Mesothelial cell of epicardium (in vitro differentiated cells): Measurements from ENCODE around the gene PIP5K1A. TPM values are rescaled to one million over a fixed set of nuclear protein-coding genes. Genes with fewer than 3 reads are reported as not detected.

Experiments
- DNase-seq, 2 experiments: peaks; one replicate each; pipeline ENCODE4 v3.0.0; 2021; ENCODE audit warnings: low spot score in 2 of 2; ENCODE audit not compliant: unreplicated experiment in 2 of 2
- H3K27ac Mint-ChIP-seq: 2 replicates; pipeline ENCODE4 v1.8.0; 2021; ENCODE audit warnings: mixed read lengths
- H3K27me3 Mint-ChIP-seq: 2 replicates; pipeline ENCODE4 v1.8.0; 2021; ENCODE audit warnings: low read depth, mixed read lengths
- H3K36me3 Mint-ChIP-seq: 2 replicates; pipeline ENCODE4 v1.8.0; 2021; ENCODE audit warnings: mixed read lengths
- H3K4me1 Mint-ChIP-seq: 2 replicates; pipeline ENCODE4 v1.8.0; 2021; ENCODE audit warnings: mixed read lengths
- H3K4me3 Mint-ChIP-seq: 2 replicates; pipeline ENCODE4 v1.8.0; 2021; ENCODE audit warnings: mild to moderate bottlenecking, moderate library complexity, mixed read lengths
- H3K9me3 Mint-ChIP-seq: 2 replicates; pipeline ENCODE4 v1.8.0; 2021; ENCODE audit warnings: mixed read lengths
- CTCF ChIP-seq: fragments of 200-600 bp; sonication (generic); IDR thresholded peaks from one replicate; pipeline ENCODE4 v1.5.0; 2021; ENCODE audit warnings: antibody characterized with exemption; ENCODE audit not compliant: unreplicated experiment
- total RNA-seq: library from RNA; stranded (reverse); gene quantifications from 3 replicates; pipeline ENCODE4 v1.2.1, GENCODE V29; 2021

PIP5K1A gene
- total RNA-seq, 1 donor from 2014 or later = 122 TPM

GRCh38 chr1:151286619-151287340 is 88.4 kb downstream of the PIP5K1A start:
- TF ChIP-seq CTCF = no peak
- no peaks in the 10 kb centered on the region for H3K9me3 Mint-ChIP-seq
- DNase-seq = no peak

GRCh38 chr1:151287341-151287699 is 89.0 kb downstream of the PIP5K1A start:
- TF ChIP-seq CTCF = no peak
- Mint-ChIP-seq H3K9me3 (no peaks in the 10 kb centered on the region), H3K27ac (no peak overlapping the region), H3K36me3 (peaks cover 23% of the 10 kb centered on the region), H3K4me1 (peaks cover 17% of the 10 kb centered on the region), H3K4me3 (no peak overlapping the region), H3K27me3 (no peaks in the 10 kb centered on the region)
- DNase-seq = no peak

More at GRCh38 chr1:151286619-151287340, 88.4 kb downstream of the PIP5K1A start:
- Mint-ChIP-seq H3K27ac (no peak overlapping the region), H3K36me3 (peaks cover 23% of the 10 kb centered on the region), H3K27me3 (no peaks in the 10 kb centered on the region), H3K4me3 (no peak overlapping the region), H3K4me1 (peaks cover 17% of the 10 kb centered on the region)

- DNase-seq = no peak
- H3K4me1 Mint-ChIP-seq = peaks cover 16% of the 10 kb centered on the region
- H3K36me3 Mint-ChIP-seq = peaks cover 27% of the 10 kb centered on the region
- no peak overlapping the region for H3K4me3 Mint-ChIP-seq
- no peaks in the 10 kb centered on the region for H3K9me3 Mint-ChIP-seq
- no peak overlapping the region for H3K27ac Mint-ChIP-seq
- TF ChIP-seq CTCF = no peak
- no peaks in the 10 kb centered on the region for H3K27me3 Mint-ChIP-seq
These were observed 89.6 kb downstream of the PIP5K1A start for GRCh38 chr1:151287767-151288500.

- no peaks in the 10 kb centered on the region for H3K9me3 Mint-ChIP-seq
- peak overlapping the region; percentile 19 for H3K27ac Mint-ChIP-seq
- H3K27me3 Mint-ChIP-seq = no peaks in the 10 kb centered on the region
- no peak overlapping the region for H3K4me3 Mint-ChIP-seq
- DNase-seq = no peak
- peaks cover 30% of the 10 kb centered on the region for H3K36me3 Mint-ChIP-seq
- H3K4me1 Mint-ChIP-seq = peaks cover 11% of the 10 kb centered on the region
- no peak for TF ChIP-seq CTCF
These were observed 90.2 kb downstream of the PIP5K1A start for GRCh38 chr1:151288502-151288901.

- TF ChIP-seq CTCF = no peak
- Mint-ChIP-seq H3K4me3 (no peak overlapping the region), H3K4me1 (peaks cover 3% of the 10 kb centered on the region), H3K27me3 (no peaks in the 10 kb centered on the region), H3K36me3 (peaks cover 36% of the 10 kb centered on the region), H3K27ac (no peak overlapping the region), H3K9me3 (no peaks in the 10 kb centered on the region)
- no peak for DNase-seq
These were observed 91.0 kb downstream of the PIP5K1A start for GRCh38 chr1:151289080-151289935.
